ENCODE data around the gene CXCL11. TPM values are rescaled to one million over a fixed set of nuclear protein-coding genes. Genes with fewer than 3 reads are reported as not detected.

CXCL11 gene
- total RNA-seq, 1 experiment from 2014 or later = not detected

Other genes with a start within 250 kb of the CXCL11 start
- not detected in 2 replicates for gene PPEF2, start 133.6 kb downstream of the CXCL11 start, total RNA-seq (2014; rRNA removed; shearing (Covaris generic); ENCODE audit: low replicate concordance)
- gene NAAA, start 95.1 kb downstream of the CXCL11 start, total RNA-seq (2014; rRNA removed; shearing (Covaris generic); ENCODE audit: low replicate concordance) = 8.3 and 21.9 TPM in 2 replicates
- gene SDAD1, start 45.1 kb downstream of the CXCL11 start, total RNA-seq (2014; rRNA removed; shearing (Covaris generic); ENCODE audit: low replicate concordance) = 14.9 and 22.1 TPM in 2 replicates
- gene CXCL9, start 28.6 kb downstream of the CXCL11 start, total RNA-seq (2014; rRNA removed; shearing (Covaris generic); ENCODE audit: low replicate concordance) = not detected in 2 replicates
- 0.52 TPM in 1 of 2 replicates, not detected in the other for gene CXCL10, start 12.6 kb downstream of the CXCL11 start, total RNA-seq (2014; rRNA removed; shearing (Covaris generic); ENCODE audit: low replicate concordance)
- gene ART3, start 38.6 kb upstream of the CXCL11 start, total RNA-seq (2014; rRNA removed; shearing (Covaris generic); ENCODE audit: low replicate concordance) = not detected in 2 replicates
- 38.6 and 51.8 TPM in 2 replicates for gene NUP54, start 112.3 kb upstream of the CXCL11 start, total RNA-seq (2014; rRNA removed; shearing (Covaris generic); ENCODE audit: low replicate concordance)
- 89.9 and 94.3 TPM in 2 replicates for gene SCARB2, start 177.8 kb upstream of the CXCL11 start, total RNA-seq (2014; rRNA removed; shearing (Covaris generic); ENCODE audit: low replicate concordance)
- 2.0 TPM in 1 of 2 replicates, not detected in the other for gene FAM47E, start 215.7 kb upstream of the CXCL11 start, total RNA-seq (2014; rRNA removed; shearing (Covaris generic); ENCODE audit: low replicate concordance)

Data from Caki2 (cell line).